Neutrophil (primary cell): ENCODE results near the gene CFAP20DC.

Experiments used
- H3K27ac ChIP-seq: fragments of 200-600 bp; sonication (generic); 2 replicates; pipeline ENCODE4 v1.5.1; 2016; ENCODE audit warnings: mild to moderate bottlenecking, moderate library complexity
- H3K27me3 ChIP-seq: fragments of 200-600 bp; sonication (generic); 2 replicates; pipeline ENCODE4 v1.6.0; 2016; ENCODE audit warnings: mild to moderate bottlenecking
- H3K36me3 ChIP-seq: fragments of 200-600 bp; sonication (generic); 2 replicates; pipeline ENCODE4 v1.5.1; 2017
- H3K4me1 ChIP-seq, 2 experiments: fragments of 200-600 bp in 1 of 2; sonication (generic) in 1 of 2; 1 replicate in 1 of 2; 2 replicates in 1 of 2; pipeline versions ENCODE4 v1.5.1 to v1.6.1; 2013 to 2016; ENCODE audit warnings: low read depth in 1 of 2, low read length in 1 of 2, mild to moderate bottlenecking in 1 of 2, moderate library complexity in 1 of 2; ENCODE audit not compliant: control insufficient read depth in 1 of 2, insufficient read depth in 1 of 2
- H3K4me3 ChIP-seq, 2 experiments: fragments of 200-600 bp in 1 of 2; sonication (generic) in 1 of 2; 1 replicate in 1 of 2; 2 replicates in 1 of 2; pipeline ENCODE4 v1.5.1; 2013 to 2016; ENCODE audit warnings: low read depth in 1 of 2, low read length in 1 of 2, mild to moderate bottlenecking in 1 of 2, moderate library complexity in 1 of 2
- H3K9me3 ChIP-seq: fragments of 200-600 bp; sonication (generic); 2 replicates; pipeline ENCODE4 v1.5.1; 2016
- TF ChIP-seq, protein P1 (sequence below): fragments of 200-600 bp; sonication (generic); IDR thresholded peaks from 2 replicates; pipeline ENCODE4 v1.5.1; 2016; ENCODE audit warnings: antibody characterized with exemption

CFAP20DC gene

GRCh38 chr3:58731673-58732072, 318.2 kb downstream of the CFAP20DC start:
- no peaks in the 10 kb centered on the region for H3K36me3 ChIP-seq
- H3K4me3 ChIP-seq = no peak overlapping the region
- H3K4me1 ChIP-seq = no peaks in the 10 kb centered on the region
- no peak overlapping the region for H3K27ac ChIP-seq
- H3K9me3 ChIP-seq = no peaks in the 10 kb centered on the region
- no peaks in the 10 kb centered on the region for H3K27me3 ChIP-seq
- TF ChIP-seq, protein P1, sequence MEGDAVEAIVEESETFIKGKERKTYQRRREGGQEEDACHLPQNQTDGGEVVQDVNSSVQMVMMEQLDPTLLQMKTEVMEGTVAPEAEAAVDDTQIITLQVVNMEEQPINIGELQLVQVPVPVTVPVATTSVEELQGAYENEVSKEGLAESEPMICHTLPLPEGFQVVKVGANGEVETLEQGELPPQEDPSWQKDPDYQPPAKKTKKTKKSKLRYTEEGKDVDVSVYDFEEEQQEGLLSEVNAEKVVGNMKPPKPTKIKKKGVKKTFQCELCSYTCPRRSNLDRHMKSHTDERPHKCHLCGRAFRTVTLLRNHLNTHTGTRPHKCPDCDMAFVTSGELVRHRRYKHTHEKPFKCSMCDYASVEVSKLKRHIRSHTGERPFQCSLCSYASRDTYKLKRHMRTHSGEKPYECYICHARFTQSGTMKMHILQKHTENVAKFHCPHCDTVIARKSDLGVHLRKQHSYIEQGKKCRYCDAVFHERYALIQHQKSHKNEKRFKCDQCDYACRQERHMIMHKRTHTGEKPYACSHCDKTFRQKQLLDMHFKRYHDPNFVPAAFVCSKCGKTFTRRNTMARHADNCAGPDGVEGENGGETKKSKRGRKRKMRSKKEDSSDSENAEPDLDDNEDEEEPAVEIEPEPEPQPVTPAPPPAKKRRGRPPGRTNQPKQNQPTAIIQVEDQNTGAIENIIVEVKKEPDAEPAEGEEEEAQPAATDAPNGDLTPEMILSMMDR = no peak

GRCh38 chr3:58728723-58729122, 321.1 kb downstream of the CFAP20DC start:
- Histone ChIP-seq H3K36me3 (no peaks in the 10 kb centered on the region), H3K9me3 (no peaks in the 10 kb centered on the region), H3K27ac (no peak overlapping the region), H3K4me1 (no peaks in the 10 kb centered on the region), H3K27me3 (no peaks in the 10 kb centered on the region), H3K4me3 (no peak overlapping the region)
- TF ChIP-seq, protein P1 = no peak

DNA sequence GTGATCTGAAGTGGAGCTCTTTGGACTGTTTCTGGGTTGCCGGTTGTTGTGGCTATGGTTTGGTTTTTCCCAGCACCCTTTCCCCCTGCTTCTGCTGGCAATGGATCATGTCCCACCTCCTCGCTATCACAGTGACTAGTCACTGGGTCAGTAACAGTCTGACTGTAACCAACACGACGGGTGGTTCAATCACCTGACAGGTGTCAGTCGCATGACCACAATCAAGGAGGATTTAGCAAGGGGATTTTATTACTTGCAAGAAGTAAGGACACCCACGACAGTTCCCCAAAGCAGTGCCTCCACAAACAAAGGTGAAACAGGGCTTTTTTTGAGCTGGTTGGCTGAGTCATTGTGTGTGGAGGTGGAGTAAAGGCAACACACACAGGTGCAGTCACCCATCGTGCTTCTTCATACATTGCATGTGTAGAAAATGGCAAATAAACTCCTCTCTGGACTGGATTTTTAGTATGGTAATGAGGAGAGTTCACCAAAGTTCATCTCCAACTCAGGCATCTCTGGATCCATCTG, 324.4 kb downstream of the CFAP20DC start:
- Histone ChIP-seq H3K27me3 (no peaks in the 10 kb centered on the region), H3K36me3 (no peaks in the 10 kb centered on the region), H3K4me3 (no peak overlapping the region), H3K9me3 (no peaks in the 10 kb centered on the region), H3K4me1 (no peaks in the 10 kb centered on the region), H3K27ac (no peak overlapping the region)
- TF ChIP-seq, protein P1 = no peak

GRCh38 chr3:58724336-58724735, 325.5 kb downstream of the CFAP20DC start:
- no peaks in the 10 kb centered on the region for H3K4me1 ChIP-seq
- no peak overlapping the region for H3K4me3 ChIP-seq
- no peaks in the 10 kb centered on the region for H3K9me3 ChIP-seq
- H3K36me3 ChIP-seq = no peaks in the 10 kb centered on the region
- no peak overlapping the region for H3K27ac ChIP-seq
- no peaks in the 10 kb centered on the region for H3K27me3 ChIP-seq
- TF ChIP-seq, protein P1 = no peak

DNA sequence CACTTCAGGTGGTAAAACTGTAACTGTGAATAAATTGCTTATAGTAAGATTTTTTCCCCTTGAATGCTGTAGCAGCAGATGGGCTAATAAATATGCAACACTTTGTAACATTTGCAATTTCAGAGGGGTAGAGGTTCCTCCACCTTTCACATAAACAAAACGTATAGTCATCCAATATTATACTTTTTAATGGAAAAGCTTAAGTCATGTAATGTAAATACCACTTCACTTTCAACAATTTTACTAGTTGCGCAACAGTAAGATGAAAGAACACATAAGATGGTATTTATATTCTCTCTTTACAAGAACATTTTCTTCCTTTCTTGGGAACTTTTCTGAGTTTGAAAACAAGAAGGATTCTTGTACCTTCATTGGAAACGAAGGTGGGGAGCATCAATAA, 326.7 kb downstream of the CFAP20DC start:
- no peak overlapping the region for H3K27ac ChIP-seq
- TF ChIP-seq, protein P1 = no peak
- no peaks in the 10 kb centered on the region for H3K36me3 ChIP-seq
- no peaks in the 10 kb centered on the region for H3K9me3 ChIP-seq
- H3K4me3 ChIP-seq = no peak overlapping the region
- no peaks in the 10 kb centered on the region for H3K27me3 ChIP-seq
- no peaks in the 10 kb centered on the region for H3K4me1 ChIP-seq

- no peak overlapping the region for H3K27ac ChIP-seq
- H3K36me3 ChIP-seq = no peaks in the 10 kb centered on the region
- H3K4me3 ChIP-seq = no peak overlapping the region
- TF ChIP-seq, protein P1 = no peak
- no peaks in the 10 kb centered on the region for H3K27me3 ChIP-seq
- no peaks in the 10 kb centered on the region for H3K9me3 ChIP-seq
- H3K4me1 ChIP-seq = no peaks in the 10 kb centered on the region
Observed at GRCh38 chr3:58722561-58722960, 327.3 kb downstream of the CFAP20DC start.
